Myocyte (in vitro differentiated cells): ENCODE data around the gene RREB1. TPM values are rescaled to one million over a fixed set of nuclear protein-coding genes. Genes with fewer than 3 reads are reported as not detected.

Source experiments
- DNase-seq: peaks from one replicate; pipeline ENCODE4 v3.0.0-alpha.2; 2012; ENCODE audit warnings: low read depth
- total RNA-seq: library from RNA; depleted of rRNA; stranded (reverse); fragments of >200 nt; gene quantifications from 2 replicates; pipeline ENCODE4 v1.2.3, GENCODE V29; 2014

RREB1 gene
- total RNA-seq, 1 donor from 2014 or later, result 19.6 TPM

DNA sequence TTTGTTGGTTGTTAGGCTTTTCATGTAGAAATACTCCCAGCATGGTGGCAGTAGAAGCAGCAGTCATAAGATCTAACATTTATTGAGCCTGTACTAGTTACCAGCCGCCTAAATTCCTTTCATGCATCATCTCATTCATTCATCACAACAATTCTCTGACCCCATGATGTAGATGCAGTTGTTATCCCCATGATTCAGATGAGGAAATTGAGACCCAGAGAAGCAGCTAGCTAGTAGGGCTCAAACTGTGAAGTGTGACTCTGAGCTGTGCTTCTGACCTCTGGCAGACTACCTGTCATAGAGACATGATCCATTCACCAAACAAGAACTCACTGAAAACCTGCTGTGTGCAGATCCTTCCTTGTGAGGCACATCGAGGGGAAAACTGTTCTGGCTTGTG lies 16.9 kb downstream of the RREB1 start:
- DNase-seq, result no peak

DNA sequence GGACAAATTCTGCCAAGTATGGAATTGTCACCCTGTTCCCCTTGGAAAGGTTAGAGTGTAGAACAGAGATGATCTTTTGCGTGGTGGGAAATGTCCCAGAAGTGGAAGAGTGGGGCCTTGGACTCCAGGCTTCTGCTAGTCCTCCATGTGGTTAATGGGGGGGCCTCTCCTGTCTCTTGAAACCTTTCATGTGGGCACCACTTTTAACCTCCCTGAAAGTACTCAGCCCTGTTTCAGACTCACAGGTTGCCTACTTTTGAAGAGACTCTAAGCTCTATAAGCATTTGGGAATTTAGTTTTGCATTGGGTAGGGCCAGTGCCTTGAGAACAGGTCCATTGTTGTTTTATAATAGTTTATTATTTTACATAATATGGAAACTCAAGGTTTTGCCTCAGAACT lies 17.5 kb downstream of the RREB1 start:
- DNase-seq, result no peak

DNA sequence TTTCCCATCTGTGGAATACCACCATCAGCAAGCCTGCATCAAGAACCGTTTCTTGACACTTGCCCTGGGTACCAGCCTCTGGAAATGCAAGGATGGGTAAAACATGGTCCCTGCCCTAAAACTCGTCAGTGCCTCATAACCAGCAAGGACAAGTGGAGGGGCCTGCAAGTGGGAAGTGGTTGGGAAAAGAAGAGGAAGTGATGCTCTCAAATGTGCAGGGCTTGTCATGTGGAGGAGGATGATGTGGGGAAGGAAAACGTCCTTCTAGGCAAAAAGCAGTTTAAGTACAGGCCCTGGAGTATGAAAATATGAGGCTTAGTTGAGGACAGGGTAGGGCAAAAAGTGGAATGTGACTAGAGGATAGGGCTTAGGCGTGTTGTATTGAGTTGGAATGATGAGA lies 19.0 kb downstream of the RREB1 start:
- no peak for DNase-seq

DNA sequence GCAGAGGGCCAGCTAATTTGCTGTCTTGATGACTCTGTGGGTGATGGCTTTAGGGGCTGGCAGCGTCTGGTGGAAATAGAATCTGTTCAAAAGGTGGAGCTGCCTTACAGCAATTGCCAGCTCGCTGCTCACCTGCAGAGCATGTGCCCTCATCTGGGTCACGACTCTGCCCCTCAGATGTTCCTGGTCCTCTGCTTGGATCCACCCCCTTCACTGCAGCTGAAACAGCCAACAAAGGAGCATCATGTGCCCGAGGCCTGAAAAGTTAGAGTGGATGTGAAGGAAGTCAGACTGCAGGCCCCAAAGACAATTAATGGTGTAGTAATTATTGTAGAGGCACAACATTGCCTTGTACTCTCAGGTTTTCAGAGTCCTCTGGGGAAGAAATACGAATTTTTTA lies 19.9 kb downstream of the RREB1 start:
- DNase-seq, result no peak

DNA sequence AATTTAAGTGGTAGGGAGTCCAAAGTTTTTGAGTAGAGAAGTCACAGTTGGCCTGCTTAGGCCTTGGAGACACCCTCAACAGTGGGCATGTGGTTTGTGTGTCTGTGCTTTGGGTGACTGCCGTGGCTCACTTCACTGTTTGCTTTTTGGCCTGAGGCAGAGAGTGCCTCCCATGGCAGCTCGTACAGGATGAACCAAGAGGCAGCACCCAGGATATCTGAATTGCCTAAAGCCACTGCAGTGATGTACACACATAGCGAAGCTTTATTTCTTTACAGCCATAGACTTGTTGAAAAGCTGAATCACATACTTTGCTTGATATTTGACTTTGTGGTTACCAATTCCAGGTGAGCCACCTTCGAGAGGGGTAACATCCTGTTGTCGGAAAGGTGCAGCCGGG lies 21.6 kb downstream of the RREB1 start:
- no peak for DNase-seq

DNA sequence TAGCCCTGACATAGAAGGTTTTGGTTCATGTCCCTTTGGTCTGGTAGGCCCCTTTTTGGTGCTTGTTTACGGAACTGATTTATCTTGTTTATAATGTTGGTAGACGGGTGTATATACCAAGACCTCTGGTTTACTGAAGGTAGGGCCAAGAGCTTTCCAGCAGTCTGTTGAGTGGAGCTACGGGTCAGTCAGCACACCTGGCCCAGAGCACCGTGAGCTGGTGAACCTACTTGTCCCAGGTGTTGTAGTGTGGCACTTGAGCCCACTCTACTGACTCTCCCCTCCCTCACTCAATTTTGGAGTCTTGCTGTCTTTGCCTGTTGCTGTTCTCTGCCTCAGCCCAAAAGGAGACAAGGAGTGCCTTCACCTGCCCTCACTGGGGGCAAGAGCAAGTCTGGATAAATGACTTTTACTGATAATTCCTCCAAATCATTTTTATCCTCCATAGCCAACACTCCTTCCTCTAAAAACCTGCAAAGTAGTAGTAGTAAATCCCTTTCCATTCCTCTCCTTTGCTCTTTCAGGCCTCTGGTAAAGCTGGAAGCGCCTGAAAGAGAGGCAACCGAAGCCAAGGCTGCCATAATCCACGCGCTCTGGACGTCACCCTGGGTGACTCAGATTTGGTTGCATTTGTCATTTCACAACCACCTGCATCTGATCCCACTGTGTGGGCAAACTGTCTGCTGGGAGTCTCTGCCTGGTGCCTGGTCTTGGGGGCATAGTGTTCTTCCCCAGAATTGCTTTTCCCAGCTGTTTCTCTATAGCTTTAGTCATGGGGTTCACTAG lies 22.2 kb downstream of the RREB1 start:
- DNase-seq, result peak; percentile 83

DNA sequence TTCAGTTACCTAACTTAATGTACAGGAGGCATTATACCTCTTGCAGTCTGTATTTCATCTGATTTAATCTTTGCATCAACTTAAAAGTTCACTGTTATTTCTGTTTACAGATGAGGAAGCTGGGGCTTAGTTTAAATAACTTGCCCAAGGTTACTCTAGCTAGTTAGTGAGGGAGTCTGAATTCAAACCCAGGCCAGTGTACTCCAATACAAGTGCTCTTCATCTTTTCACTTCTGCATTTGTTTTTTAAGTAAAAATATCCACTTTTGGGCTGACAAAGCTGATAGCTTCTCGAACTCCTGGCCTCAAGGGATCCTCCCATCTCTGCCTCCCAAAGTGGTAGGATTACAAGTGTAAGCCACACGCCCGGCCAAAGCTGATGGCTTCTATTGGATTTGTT lies 23.6 kb downstream of the RREB1 start:
- no peak for DNase-seq

DNA sequence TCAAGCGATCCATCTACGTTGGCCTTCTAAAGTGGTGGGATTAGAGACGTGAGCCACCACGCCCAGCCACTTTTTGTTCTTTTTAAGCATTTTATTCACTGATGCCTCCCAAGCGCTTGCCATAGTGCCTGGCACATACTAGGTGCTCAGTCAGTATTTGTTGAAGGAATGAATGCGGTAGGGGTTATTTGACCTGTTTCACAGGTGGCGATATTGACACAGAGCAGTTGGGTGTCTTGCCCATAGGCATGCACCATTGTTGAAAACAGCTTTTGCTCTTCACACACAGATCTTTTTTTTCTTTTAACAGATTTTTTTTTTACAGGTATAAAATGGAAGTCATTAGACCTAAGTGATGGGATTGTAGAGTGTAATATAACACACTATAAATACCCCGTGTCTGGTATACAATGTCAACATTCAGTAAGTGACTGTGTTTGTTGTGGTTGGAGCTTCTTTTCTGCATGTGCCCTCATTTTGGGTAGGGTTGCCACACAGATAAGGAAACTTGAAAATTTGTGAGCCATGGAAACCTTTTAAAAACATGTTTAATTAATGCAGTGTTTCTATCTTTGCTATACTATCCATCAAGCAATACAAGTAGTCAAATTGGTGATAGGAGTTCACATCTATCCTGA lies 24.8 kb downstream of the RREB1 start:
- no peak for DNase-seq

DNA sequence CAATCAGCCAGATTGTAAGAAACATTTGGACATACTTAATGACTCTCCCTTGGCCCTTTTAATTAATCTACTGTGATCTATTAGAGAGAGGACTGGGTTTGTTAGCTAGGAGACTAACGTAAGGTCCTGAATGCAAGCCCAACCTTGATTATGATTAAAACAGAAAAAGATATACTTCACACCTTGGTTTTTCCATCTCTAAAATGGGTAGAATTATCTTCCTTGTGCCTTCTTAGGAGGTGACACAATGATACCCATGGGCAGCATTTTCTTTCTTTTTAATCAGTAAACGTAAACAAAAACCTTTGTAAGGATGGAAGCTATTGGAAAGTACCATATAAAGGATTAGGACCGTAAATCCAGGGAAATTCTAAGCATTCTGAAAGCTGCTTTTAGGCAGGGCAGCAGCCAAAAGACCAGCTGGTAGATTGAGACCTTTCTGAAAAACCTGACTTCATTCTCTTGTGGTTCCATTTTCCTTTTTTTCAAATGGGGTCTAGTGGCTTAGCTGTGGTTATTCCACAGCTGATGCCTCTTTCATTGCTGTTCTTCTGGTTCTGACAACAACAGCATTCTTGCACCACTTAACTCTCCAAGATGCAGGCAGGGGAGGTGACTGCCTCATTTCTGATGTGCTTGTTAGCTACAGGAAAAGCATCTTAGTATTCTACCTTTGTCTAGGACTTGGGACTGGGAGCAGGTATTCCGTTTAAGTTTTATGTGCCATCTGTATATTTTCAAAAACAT lies 27.4 kb downstream of the RREB1 start:
- DNase-seq, result peak; percentile 80

DNA sequence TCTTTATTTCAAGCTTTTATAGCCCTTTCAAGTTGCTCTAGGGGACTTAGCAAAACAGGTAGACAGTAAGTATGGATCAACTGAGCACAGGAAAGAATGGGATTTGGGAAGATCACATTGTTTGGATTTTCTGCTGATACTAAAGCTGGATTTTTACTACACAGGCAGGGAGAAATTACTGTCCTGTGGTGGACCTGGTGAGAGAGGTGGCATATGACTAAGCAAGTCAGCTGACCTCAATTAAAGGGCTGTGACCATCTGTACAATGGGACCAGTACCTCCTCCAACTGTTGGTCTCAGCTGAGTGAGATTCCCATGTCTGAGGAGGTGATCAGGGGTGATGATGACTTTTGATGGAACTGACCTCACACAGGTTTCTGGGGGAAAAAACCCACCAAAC lies 28.0 kb downstream of the RREB1 start:
- no peak for DNase-seq

DNA sequence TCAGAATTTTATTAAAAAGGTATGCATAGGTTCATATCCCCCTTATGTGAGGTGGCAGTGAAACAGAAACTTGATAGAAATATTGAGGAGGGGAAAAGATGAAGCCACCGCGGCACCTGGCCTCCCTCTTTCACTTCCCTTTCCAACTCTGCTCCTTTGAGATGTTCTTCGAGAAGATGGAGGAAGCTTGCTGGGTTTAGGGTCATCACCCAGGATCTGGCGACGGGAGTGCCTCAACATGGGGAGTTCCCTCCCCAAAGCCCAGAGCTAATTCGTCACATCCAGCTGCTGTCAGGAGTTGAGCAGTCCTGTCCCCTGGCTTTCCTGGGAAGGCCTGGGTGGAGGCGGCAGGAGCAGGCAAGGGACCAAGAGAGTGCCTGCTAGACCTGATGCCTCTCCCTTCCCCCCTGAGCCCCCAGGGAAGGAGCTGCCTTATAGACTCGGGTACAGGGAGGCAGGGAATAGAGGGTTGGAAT lies 29.1 kb downstream of the RREB1 start:
- no peak for DNase-seq

DNA sequence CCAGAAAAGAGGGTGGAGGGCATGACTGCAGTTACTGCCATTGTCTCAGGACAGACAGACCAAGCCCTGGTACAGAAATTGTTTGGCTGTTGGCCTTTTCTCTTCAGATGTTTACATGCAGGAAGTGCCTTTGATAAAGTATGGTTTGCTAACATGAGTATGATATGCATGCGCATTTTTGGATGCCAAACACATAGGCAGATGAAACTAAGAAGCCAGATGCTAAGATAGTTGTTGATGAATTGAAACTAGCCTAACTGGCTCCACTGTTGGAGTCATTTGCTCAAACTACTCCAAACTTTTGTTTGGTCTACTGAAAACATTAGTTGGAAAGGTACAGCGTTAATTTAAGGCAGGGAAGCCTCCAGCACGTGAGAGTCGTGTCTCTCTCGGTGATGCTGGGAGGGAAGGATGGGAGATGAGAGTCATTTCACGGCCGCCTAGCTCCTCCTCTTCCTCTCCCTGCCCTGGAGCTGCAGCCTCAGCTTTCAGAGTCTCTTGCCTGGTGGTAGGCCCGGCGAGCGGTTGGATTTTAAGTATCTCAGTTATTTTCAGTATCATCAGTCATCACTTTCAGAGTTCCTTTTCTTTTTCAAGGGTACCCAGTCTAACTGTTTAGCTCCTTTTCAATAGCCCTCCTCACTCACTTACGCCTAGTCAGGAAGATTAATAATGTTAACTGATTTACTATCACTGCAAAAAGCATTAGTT lies 29.7 kb downstream of the RREB1 start:
- DNase-seq, result peak; percentile 76

DNA sequence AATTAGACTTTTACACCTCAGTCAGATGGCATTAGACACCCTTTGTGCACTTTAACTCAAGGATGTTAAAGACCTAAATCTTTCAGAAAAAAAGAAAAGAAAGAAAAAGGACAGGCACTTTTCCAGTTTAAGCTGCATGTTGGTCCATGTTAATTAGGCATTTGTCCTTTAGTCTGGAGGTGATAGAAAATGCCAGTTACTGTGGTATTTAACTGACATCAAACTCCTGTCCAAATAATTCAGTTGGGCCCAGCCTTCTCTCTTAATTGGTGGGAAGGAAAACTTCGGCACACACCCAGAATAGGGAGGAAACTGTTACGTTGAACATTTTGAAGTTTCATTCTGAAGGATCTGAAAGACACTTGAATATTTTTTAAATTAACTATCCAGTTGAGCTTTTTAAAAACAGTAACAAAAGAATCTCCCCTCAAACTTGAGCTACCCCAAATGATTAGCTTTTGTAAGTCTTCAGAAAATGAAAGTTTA lies 30.3 kb downstream of the RREB1 start:
- no peak for DNase-seq

DNA sequence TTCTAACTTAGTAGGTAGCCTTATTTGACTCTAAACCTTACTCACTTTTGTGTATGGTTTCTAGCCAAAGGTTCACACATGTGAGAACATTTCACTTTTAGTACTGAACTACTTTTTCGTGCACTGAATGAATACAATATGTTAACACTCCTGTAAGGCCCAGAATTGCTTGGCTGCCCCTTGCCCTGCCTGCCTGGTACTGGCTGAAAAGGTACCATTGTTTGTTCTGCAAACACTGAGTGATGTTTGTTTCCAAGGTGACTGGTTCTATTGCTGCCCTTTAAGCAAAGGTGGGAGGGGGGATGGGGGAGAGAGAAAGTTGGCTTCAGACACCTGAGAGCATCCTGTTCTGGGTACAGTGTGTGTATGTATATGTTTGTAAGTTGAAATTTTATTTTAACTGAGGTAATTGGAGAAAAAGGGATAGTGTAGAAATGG lies 31.2 kb downstream of the RREB1 start:
- no peak for DNase-seq

DNA sequence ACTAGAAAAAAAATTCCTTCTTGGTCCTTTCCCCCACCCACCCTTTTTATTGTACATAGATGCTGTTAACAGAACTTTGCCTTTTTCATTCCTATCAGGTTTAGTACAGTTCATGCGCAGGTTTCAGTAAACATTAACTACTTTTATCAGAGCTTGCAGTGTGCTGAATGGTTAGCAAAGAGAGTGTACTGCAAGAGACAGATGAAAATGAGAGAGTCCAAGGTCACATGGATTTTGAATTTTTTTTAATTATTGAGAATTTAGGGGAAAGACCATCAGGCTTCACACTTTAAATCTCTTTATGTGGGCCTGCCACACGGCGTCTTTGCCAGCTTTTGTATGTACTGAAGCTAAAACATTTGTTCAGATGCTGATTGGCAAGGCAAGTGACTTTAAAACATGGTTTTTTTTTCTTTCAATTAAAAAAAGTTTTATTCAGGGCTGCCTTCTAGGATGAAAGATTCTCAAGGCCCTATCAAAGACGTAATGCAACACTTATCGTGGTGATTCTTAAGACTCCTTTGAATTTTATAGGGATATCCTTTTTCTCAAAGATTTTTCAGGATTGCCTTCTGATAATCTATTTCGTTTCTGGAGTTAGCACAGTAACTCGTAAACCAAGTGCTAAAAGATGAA lies 32.2 kb downstream of the RREB1 start:
- DNase-seq, result no peak

DNA sequence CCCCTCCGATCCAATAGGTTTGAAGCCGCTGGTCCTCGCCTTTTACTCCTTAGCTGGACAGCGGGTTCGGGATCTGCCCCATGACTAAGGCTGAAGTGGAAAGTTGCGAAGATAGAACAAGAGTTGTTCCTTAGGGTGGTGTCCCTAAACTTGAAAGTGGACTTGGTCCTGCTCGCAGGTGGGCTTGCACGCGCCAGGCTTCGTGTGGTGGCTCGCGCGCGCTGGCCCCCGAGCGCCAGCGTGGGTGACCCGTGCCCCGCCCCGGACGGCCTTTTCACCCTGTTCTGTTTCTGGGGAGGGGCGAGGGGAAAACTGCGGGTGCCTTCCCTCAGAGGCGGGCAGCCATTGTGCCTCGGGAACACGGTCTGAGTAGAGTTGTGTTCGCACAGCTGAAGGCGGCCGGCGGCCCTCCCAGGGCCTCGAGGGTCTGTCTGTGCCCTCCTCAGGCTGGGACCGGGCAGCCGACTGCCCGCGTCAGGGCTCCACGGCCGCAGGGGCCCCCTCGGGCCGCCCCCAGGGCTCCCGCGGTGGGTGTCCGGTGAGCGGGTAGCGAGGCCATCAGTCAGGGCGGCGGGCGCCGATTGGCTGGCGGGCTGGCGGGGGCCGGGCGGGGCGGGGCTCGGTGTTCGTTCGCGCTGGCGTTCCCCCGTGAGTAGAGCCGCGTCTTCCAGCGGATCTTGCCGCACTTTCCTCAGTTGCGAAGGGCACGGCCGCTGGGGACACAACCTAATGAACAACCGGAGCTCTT lies 33.0 kb downstream of the RREB1 start:
- peak; percentile 87 for DNase-seq

DNA sequence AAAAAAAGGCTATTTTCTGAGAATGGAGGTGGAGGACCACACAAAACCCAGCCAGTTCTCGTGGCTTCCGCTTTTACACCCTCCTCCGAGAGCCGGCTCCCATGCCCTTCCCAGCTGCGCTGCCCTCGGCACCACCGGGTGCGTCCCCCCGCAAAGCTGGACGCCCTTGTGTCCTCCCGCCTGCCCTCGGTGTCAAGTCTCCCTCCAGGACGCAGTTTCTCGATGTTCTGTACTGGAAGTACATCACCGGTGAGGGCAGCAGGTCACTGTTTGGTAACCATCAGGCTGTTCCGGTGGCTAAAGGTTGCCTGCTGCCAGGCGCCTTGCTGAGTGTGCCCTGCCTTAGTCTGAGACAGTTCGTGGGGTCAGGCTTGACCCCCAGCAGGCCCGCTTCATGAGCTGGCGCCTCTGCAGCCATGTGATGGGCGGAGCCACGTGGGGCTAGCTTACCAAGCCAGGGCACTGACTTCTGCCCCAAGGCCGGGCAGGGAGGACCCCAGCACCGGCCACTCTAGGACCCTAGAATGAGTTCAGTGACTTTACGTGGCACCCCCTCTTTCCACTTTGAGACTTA lies 34.6 kb downstream of the RREB1 start:
- DNase-seq, result no peak

DNA sequence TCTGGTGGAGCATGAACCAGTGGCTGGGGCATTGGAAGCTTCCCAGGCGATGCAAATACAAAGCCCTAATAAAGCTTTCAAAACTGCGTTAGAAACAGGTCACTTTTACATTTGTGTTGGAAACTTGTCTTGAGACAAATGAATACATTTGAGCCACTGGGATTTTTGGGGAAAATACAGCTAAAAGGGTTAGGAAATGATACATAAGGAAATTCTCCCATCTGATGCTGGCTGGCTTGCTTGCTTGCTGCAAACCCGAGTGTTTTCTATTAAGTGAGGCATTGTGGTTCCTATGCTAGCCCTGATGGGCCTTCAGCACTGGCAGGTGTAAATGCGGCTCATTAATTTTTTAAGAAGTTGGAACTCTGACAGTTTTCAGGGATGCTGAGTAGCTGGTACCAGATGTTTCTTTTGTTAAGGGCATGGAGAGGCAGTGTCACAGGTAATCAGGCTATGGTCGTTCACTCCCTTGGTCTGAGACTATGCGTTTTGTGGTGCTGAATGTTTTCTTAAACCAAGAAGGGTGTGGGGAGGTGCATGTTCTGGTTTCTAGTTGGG lies 35.2 kb downstream of the RREB1 start:
- DNase-seq, result no peak

DNA sequence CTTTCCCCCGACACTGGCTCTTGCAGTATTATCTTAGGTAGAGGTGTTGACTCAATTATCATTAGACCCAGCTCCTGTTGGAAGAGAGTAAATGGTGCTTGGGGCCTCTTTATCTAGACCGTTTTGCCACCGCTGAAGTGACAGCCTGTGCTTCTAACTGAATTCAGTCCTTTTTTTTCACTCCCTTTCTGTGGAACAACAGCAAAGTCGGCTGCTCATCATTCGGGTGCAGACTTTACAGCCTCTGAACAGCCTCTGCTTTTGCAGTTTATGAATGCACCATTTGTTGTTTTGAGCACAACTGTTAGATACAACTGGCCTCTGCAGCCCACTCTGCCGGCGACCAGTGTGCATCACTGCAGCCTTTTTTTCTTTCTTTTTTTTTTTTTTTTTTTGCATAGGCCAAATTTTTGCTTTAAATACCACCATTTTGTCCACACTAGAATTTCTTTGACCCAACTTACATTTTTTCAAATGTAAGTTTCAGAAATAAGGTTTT lies 35.8 kb downstream of the RREB1 start:
- peak; percentile 67 for DNase-seq
